ENCODE data around the gene CHIA. TPM values are rescaled to one million over a fixed set of nuclear protein-coding genes. Genes with fewer than 3 reads are reported as not detected.

CHIA gene
- total and polyA plus RNA-seq, 2 donors (not counting 1 experiment from before 2014, with no cell fraction given), result not detected

GRCh38 chr1:111285879-111286278 lies 4.8 kb upstream of the CHIA start:
- no peak for DNase-seq (ENCODE audit: low read depth in 2 of 2)
- no peaks in the 10 kb centered on the region for H3K79me2 ChIP-seq (ENCODE audit: control insufficient read depth, insufficient read depth, low read length)
- no peaks in the 10 kb centered on the region for H3K9me3 ChIP-seq (ENCODE audit: control insufficient read depth, insufficient read depth, low read depth, low read length)
- no peak overlapping the region for H3K27ac ChIP-seq (ENCODE audit: insufficient read depth, low read length)
- no peaks in the 10 kb centered on the region for H3K36me3 ChIP-seq (ENCODE audit: control insufficient read depth, insufficient read depth, low read length)
- no peak overlapping the region for H3K4me3 ChIP-seq (replicated peaks in 1 of 4; ENCODE audit: control extremely low read depth in 1 of 4, insufficient read depth in 1 of 4, low read depth in 3 of 4, low read length in 4 of 4)
- H3K4me2 ChIP-seq (ENCODE audit: extremely low read depth, insufficient read depth, low read length), result no peak overlapping the region
- no peaks in the 10 kb centered on the region for H3K27me3 ChIP-seq (ENCODE audit: control insufficient read depth, insufficient read depth, low read length)
- no peaks in the 10 kb centered on the region for H4K20me1 ChIP-seq (ENCODE audit: control insufficient read depth, extremely low read depth, insufficient read depth, low read length)
- TF ChIP-seq EZH2 (IDR thresholded peaks at IDR 0.05; ENCODE audit: low read length, missing control alignments), result no peak
- TF ChIP-seq CTCF (conservative IDR thresholded peaks at IDR 0.05 in 1 of 2, IDR thresholded peaks at IDR 0.05 in 1 of 2; ENCODE audit: low read depth in 1 of 2, low read length in 2 of 2), result no peak
- H3K4me1 ChIP-seq (ENCODE audit: control insufficient read depth, extremely low read depth, insufficient read depth, low read length), result no peaks in the 10 kb centered on the region
- no peak overlapping the region for H3K9ac ChIP-seq (ENCODE audit: insufficient read depth, low read length)
- no peak overlapping the region for H2AFZ ChIP-seq (ENCODE audit: low read length)

GRCh38 chr1:111286912-111287311 lies 3.7 kb upstream of the CHIA start:
- H3K4me2 ChIP-seq (ENCODE audit: extremely low read depth, insufficient read depth, low read length), result no peak overlapping the region
- no peak overlapping the region for H3K27ac ChIP-seq (ENCODE audit: insufficient read depth, low read length)
- H3K4me1 ChIP-seq (ENCODE audit: control insufficient read depth, extremely low read depth, insufficient read depth, low read length), result no peaks in the 10 kb centered on the region
- H3K9ac ChIP-seq (ENCODE audit: insufficient read depth, low read length), result no peak overlapping the region
- H3K36me3 ChIP-seq (ENCODE audit: control insufficient read depth, insufficient read depth, low read length), result no peaks in the 10 kb centered on the region
- H3K27me3 ChIP-seq (ENCODE audit: control insufficient read depth, insufficient read depth, low read length), result no peaks in the 10 kb centered on the region
- TF ChIP-seq EZH2 (IDR thresholded peaks at IDR 0.05; ENCODE audit: low read length, missing control alignments) (no peak), CTCF (conservative IDR thresholded peaks at IDR 0.05 in 1 of 2, IDR thresholded peaks at IDR 0.05 in 1 of 2; ENCODE audit: low read depth in 1 of 2, low read length in 2 of 2) (no peak)
- H4K20me1 ChIP-seq (ENCODE audit: control insufficient read depth, extremely low read depth, insufficient read depth, low read length), result no peaks in the 10 kb centered on the region
- DNase-seq (ENCODE audit: low read depth in 2 of 2), result no peak
- H3K79me2 ChIP-seq (ENCODE audit: control insufficient read depth, insufficient read depth, low read length), result no peaks in the 10 kb centered on the region
- H3K9me3 ChIP-seq (ENCODE audit: control insufficient read depth, insufficient read depth, low read depth, low read length), result no peaks in the 10 kb centered on the region
- no peak overlapping the region for H2AFZ ChIP-seq (ENCODE audit: low read length)
- no peak overlapping the region for H3K4me3 ChIP-seq (replicated peaks in 1 of 4; ENCODE audit: control extremely low read depth in 1 of 4, insufficient read depth in 1 of 4, low read depth in 3 of 4, low read length in 4 of 4)

GRCh38 chr1:111289371-111289770 lies 1.3 kb upstream of the CHIA start:
- DNase-seq (ENCODE audit: low read depth in 2 of 2), result peak in 1 of 2 donors; percentile 43
- Histone ChIP-seq H3K4me2 (ENCODE audit: extremely low read depth, insufficient read depth, low read length) (no peak overlapping the region), H3K9me3 (ENCODE audit: control insufficient read depth, insufficient read depth, low read depth, low read length) (no peaks in the 10 kb centered on the region), H3K4me1 (ENCODE audit: control insufficient read depth, extremely low read depth, insufficient read depth, low read length) (no peaks in the 10 kb centered on the region), H2AFZ (ENCODE audit: low read length) (no peak overlapping the region), H3K27ac (ENCODE audit: insufficient read depth, low read length) (no peak overlapping the region), H3K9ac (ENCODE audit: insufficient read depth, low read length) (no peak overlapping the region), H3K27me3 (ENCODE audit: control insufficient read depth, insufficient read depth, low read length) (no peaks in the 10 kb centered on the region), H3K36me3 (ENCODE audit: control insufficient read depth, insufficient read depth, low read length) (no peaks in the 10 kb centered on the region), H4K20me1 (ENCODE audit: control insufficient read depth, extremely low read depth, insufficient read depth, low read length) (no peaks in the 10 kb centered on the region), H3K4me3 (replicated peaks in 1 of 4; ENCODE audit: control extremely low read depth in 1 of 4, insufficient read depth in 1 of 4, low read depth in 3 of 4, low read length in 4 of 4) (no peak overlapping the region), H3K79me2 (ENCODE audit: control insufficient read depth, insufficient read depth, low read length) (no peaks in the 10 kb centered on the region)
- no peak for TF ChIP-seq EZH2 (IDR thresholded peaks at IDR 0.05; ENCODE audit: low read length, missing control alignments)
- no peak for TF ChIP-seq CTCF (conservative IDR thresholded peaks at IDR 0.05 in 1 of 2, IDR thresholded peaks at IDR 0.05 in 1 of 2; ENCODE audit: low read depth in 1 of 2, low read length in 2 of 2)

All from fibroblast of lung (primary cell).